CD4-positive, alpha-beta T cell (primary cell): ENCODE data around the gene PCDHGA2. TPM values are rescaled to one million over a fixed set of nuclear protein-coding genes. Genes with fewer than 3 reads are reported as not detected.
A peak's percentile ranks its signal among the peaks of the same experiment; 100 is the strongest.

Experiments used
- ATAC-seq: fragments of 200-7000 bp; cut with Tn5 transposase; one replicate; pipeline ENCODE4 v1.10.0; 2022; ENCODE audit warnings: mild to moderate bottlenecking; ENCODE audit not compliant: poor library complexity
- CTCF ChIA-PET: fragments of 350-600 bp; sonication (Branson Sonifier 250); formaldehyde crosslinking; loops from one replicate; lab custom pipeline; 2021; ENCODE audit warnings: antibody characterized with exemption, inconsistent platforms; lab: Charles Lee
- POLR2A ChIA-PET: fragments of 350-600 bp; sonication (Branson Sonifier 250); formaldehyde crosslinking; loops from one replicate; lab custom pipeline; 2021; ENCODE audit warnings: antibody characterized with exemption, inconsistent platforms; lab: Charles Lee
- DNase-seq, 14 experiments: peaks; one replicate each; pipeline ENCODE4 v3.0.0-alpha.2; 2013 to 2020; ENCODE audit warnings: mixed read lengths in 2 of 14
- H3K27ac ChIP-seq, 2 donors: one replicate each; pipeline versions ENCODE4 v1.5.1 to v1.7.0; 2013; ENCODE audit warnings: low read length in 2 of 2, low read depth in 1 of 2, mild to moderate bottlenecking in 1 of 2
- H3K27me3 ChIP-seq, 2 experiments: 1 replicate in 1 of 2; 2 replicates in 1 of 2; pipeline versions ENCODE4 v1.6.1 to v1.7.0; 2013; ENCODE audit warnings: low read length in 2 of 2, control low read depth in 1 of 2, mild to moderate bottlenecking in 1 of 2, moderate library complexity in 1 of 2; ENCODE audit not compliant: insufficient read depth in 2 of 2, control insufficient read depth in 1 of 2
- H3K36me3 ChIP-seq: one replicate; pipeline ENCODE4 v1.6.1; 2013; ENCODE audit warnings: low read length, control low read depth; ENCODE audit not compliant: insufficient read depth
- H3K4me1 ChIP-seq: one replicate; pipeline ENCODE4 v1.6.1; 2013; ENCODE audit warnings: low read length, control low read depth; ENCODE audit not compliant: insufficient read depth
- H3K4me3 ChIP-seq: one replicate; pipeline ENCODE4 v1.5.1; 2013; ENCODE audit warnings: mild to moderate bottlenecking, low read length, moderate library complexity
- H3K9me3 ChIP-seq, 2 experiments: 1 replicate in 1 of 2; 2 replicates in 1 of 2; pipeline versions ENCODE4 v1.6.1 to v1.7.0; 2013; ENCODE audit warnings: low read length in 2 of 2, mild to moderate bottlenecking in 2 of 2, control low read depth in 1 of 2, moderate library complexity in 1 of 2; ENCODE audit not compliant: control insufficient read depth in 1 of 2, insufficient read depth in 1 of 2
- H3K27ac Mint-ChIP-seq: one replicate; pipeline ENCODE4 v1.8.0; 2020; ENCODE audit warnings: mixed read lengths
- H3K27me3 Mint-ChIP-seq: one replicate; pipeline ENCODE4 v1.8.0; 2021; ENCODE audit warnings: mixed read lengths
- H3K36me3 Mint-ChIP-seq: one replicate; pipeline ENCODE4 v1.8.0; 2021; ENCODE audit warnings: low read depth, mixed read lengths
- H3K4me1 Mint-ChIP-seq: one replicate; pipeline ENCODE4 v1.8.0; 2021; ENCODE audit warnings: low read depth, mixed read lengths
- H3K4me3 Mint-ChIP-seq: one replicate; pipeline ENCODE4 v1.8.0; 2020; ENCODE audit warnings: mild to moderate bottlenecking, mixed read lengths
- H3K9me3 Mint-ChIP-seq: one replicate; pipeline ENCODE4 v1.8.0; 2020; ENCODE audit warnings: mixed read lengths
- intact Hi-C, 2 experiments: fragments of 100-400 bp; cut with DNase I in 1 of 2; cut with micrococcal nuclease in 1 of 2; formaldehyde crosslinking; loops; one replicate each; pipeline versions ENCODE4 v1.15.1 to v1.9.0; 2023 to 2025; cut with DNase I, micrococcal nuclease
- total RNA-seq, 174 experiments: library from RNA in 2 of 174; stranded (reverse) in 2 of 174; gene quantifications; one replicate each; pipeline ENCODE4 v1.2.3 and lab custom pipeline; 2021 to 2026
- TF ChIP-seq, protein P1 (sequence below): fragments of 200-600 bp; IDR thresholded peaks from one replicate; pipeline ENCODE4 v1.8.0; 2022; ENCODE audit warnings: antibody characterized with exemption, mild to moderate bottlenecking

PCDHGA2 gene
- total RNA-seq, 2 experiments from 2014 or later: not detected

DNA sequence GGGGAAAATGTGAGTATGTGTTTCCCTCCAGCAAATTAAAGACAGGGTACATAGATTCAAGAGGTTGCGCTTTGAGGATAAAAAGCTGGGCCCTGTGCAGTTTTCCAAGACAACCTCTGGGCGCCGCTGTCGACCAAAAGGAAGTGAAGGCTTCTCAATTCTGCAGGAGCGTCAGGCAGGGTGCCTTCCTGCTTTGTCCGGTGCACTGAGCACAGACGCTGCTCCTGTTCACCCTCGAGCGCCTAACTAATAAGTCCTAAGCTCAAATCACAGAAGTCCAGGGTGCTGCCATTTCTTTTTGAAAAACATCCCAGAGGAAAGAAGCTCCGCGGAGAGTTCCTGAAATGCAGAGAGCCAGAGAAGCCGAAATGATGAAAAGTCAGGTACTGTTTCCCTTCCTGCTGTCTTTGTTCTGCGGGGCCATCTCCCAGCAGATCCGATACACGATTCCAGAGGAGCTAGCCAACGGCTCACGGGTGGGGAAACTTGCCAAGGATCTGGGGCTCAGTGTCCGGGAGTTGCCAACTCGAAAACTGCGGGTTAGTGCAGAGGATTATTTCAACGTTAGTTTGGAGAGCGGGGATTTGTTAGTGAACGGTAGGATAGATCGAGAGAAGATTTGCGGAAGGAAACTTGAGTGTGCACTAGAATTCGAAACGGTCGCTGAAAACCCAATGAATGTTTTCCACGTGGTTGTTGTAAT lies 11.5 kb downstream of the PCDHGA2 start, which contains the start of gene PCDHGB1:
Gene PCDHGB1, plus strand, starts transcription at position 183 of the 703 bp plus-strand sequence. Its CDS starts 162 bp downstream, at position 345.
- Histone ChIP-seq H3K9me3 (peaks cover 22 to 52% of the 10 kb centered on the region in 2 experiments), H3K36me3 (no peaks in the 10 kb centered on the region), H3K4me1 (peaks cover 5% of the 10 kb centered on the region), H3K27me3 (peaks cover 57 to 70% of the 10 kb centered on the region in 2 experiments), H3K4me3 (peak within 1 kb of the TSS; percentile 2), H3K27ac (no peak within 1 kb of the TSS)
- H3K36me3 Mint-ChIP-seq: peaks cover 25% of the 10 kb centered on the region
- H3K4me1 Mint-ChIP-seq: no peaks in the 10 kb centered on the region
- H3K4me3 Mint-ChIP-seq: no peak within 1 kb of the TSS
- TF ChIP-seq, protein P1, sequence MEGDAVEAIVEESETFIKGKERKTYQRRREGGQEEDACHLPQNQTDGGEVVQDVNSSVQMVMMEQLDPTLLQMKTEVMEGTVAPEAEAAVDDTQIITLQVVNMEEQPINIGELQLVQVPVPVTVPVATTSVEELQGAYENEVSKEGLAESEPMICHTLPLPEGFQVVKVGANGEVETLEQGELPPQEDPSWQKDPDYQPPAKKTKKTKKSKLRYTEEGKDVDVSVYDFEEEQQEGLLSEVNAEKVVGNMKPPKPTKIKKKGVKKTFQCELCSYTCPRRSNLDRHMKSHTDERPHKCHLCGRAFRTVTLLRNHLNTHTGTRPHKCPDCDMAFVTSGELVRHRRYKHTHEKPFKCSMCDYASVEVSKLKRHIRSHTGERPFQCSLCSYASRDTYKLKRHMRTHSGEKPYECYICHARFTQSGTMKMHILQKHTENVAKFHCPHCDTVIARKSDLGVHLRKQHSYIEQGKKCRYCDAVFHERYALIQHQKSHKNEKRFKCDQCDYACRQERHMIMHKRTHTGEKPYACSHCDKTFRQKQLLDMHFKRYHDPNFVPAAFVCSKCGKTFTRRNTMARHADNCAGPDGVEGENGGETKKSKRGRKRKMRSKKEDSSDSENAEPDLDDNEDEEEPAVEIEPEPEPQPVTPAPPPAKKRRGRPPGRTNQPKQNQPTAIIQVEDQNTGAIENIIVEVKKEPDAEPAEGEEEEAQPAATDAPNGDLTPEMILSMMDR: no peak
- ChIA-PET POLR2A (no interaction called here), CTCF (interaction anchor here (1.2 to 1.9 kb wide), 5 partner anchors 11 to 128 kb away, joined by 3 to 7 read pairs (median 3); partner anchors contain the start of genes PCDHGA1, PCDHGA2, PCDHGB3 and TAF7)
- DNase-seq (peak in 6 of 14 experiments; percentile 11 to 57 (median 40)), ATAC-seq (peak; percentile 54)
- peaks cover 92% of the 10 kb centered on the region for H3K27me3 Mint-ChIP-seq
- intact Hi-C loops: no loop called here
- peaks cover 15% of the 10 kb centered on the region for H3K9me3 Mint-ChIP-seq
- H3K27ac Mint-ChIP-seq: no peak within 1 kb of the TSS

DNA sequence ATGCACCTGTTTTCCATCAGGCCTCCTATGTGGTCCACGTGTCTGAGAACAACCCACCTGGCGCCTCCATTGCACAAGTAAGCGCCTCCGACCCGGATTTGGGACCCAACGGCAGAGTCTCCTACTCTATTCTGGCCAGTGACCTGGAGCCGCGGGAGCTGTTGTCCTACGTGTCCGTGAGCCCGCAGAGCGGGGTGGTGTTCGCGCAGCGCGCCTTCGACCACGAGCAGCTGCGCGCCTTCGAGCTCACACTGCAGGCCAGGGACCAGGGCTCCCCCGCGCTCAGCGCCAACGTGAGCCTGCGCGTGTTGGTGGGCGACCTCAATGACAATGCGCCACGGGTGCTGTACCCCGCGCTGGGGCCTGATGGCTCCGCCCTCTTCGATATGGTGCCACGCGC lies 13.0 kb downstream of the PCDHGA2 start:
- Mint-ChIP-seq H3K27ac (no peak overlapping the region), H3K9me3 (peaks cover 13% of the 10 kb centered on the region), H3K4me1 (no peaks in the 10 kb centered on the region), H3K36me3 (peaks cover 29% of the 10 kb centered on the region), H3K27me3 (peaks cover 95% of the 10 kb centered on the region), H3K4me3 (no peak overlapping the region)
- POLR2A ChIA-PET: no interaction called here
- DNase-seq (no peak), ATAC-seq (no peak)
- CTCF ChIA-PET: no interaction called here
- Histone ChIP-seq H3K27ac (no peak overlapping the region), H3K27me3 (peaks cover 56 to 80% of the 10 kb centered on the region in 2 experiments), H3K4me3 (no peak overlapping the region), H3K36me3 (no peaks in the 10 kb centered on the region), H3K4me1 (peaks cover 8% of the 10 kb centered on the region), H3K9me3 (peaks cover 29 to 47% of the 10 kb centered on the region in 2 experiments)
- intact Hi-C loops: no loop called here
- TF ChIP-seq, protein P1: no peak

DNA sequence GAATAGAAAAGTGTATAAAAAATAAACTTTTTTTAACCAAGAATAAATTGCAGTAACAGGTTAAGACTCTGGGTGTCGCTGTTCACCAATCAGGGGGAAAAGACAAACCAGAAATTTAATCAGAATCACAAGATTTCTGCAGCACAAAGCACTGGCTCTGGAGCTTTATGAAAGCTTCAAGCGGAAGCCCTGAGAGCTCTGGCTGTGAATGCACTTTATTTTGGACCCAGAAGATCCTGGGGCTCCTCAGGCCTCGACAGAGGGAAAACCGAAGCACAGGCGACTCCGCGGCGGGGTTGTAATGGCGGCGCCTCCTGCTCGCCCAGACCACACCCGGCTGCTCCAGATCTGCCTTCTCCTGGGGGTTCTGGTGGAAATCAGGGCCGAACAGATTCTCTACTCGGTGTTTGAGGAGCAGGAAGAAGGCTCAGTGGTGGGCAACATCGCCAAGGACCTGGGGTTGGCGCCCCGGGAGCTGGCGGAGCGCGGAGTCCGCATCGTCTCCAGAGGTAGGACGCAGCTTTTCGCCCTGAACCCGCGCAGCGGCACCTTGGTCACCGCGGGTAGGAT lies 16.4 kb downstream of the PCDHGA2 start, which contains the start of gene PCDHGA4:
Gene PCDHGA4, plus strand, starts transcription at position 122 of the 570 bp plus-strand sequence. Its CDS starts 87 bp downstream, at position 209.
- ChIA-PET POLR2A (interaction anchor here (1.3 kb wide), 1 partner anchor 35 kb away, joined by 3 read pairs; the partner anchor contains the start of gene TAF7), CTCF (interaction anchor here (1.3 kb wide), 1 partner anchor 209 kb away, joined by 3 read pairs; no protein-coding TSS in a partner anchor)
- DNase-seq (peak in 2 of 14 experiments; percentile 14 to 19), ATAC-seq (no peak)
- Histone ChIP-seq H3K9me3 (peaks cover 27 to 48% of the 10 kb centered on the region in 2 experiments), H3K4me3 (peak within 1 kb of the TSS; percentile 15), H3K27ac (no peak within 1 kb of the TSS), H3K27me3 (peaks cover 48 to 84% of the 10 kb centered on the region in 2 experiments), H3K4me1 (peaks cover 10% of the 10 kb centered on the region), H3K36me3 (no peaks in the 10 kb centered on the region)
- Mint-ChIP-seq H3K4me1 (peaks cover 3% of the 10 kb centered on the region), H3K36me3 (peaks cover 23% of the 10 kb centered on the region), H3K4me3 (no peak within 1 kb of the TSS), H3K27ac (no peak within 1 kb of the TSS), H3K27me3 (peaks cover 93% of the 10 kb centered on the region), H3K9me3 (peaks cover 14% of the 10 kb centered on the region)
- intact Hi-C loops: no loop called here
- TF ChIP-seq, protein P1: no peak
